K562 (cell line): Measurements from ENCODE around the gene PAM. TPM values are rescaled to one million over a fixed set of nuclear protein-coding genes. Genes with fewer than 3 reads are reported as not detected.

Source experiments
- ATAC-seq: fragments of 200-7000 bp; cut with Tn5 transposase; 3 replicates; pipeline ENCODE4 v1.9.1; 2020; ENCODE audit warnings: moderate library complexity
- BruUV-seq: library from RNA; stranded (reverse); fragments of 400-500 nt; replicated peaks from 2 replicates; lab custom pipeline; 2021; lab: Mats Ljungman, UMichigan
- CTCF ChIA-PET: fragments of 300-600 bp; formaldehyde crosslinking; extraction: SDS; loops from one replicate; lab custom pipeline; 2021; ENCODE audit warnings: low intra/inter-chr PET ratio; lab: Yijun Ruan, JAX
- POLR2A ChIA-PET: fragments of 300-600, 350-650 bp; sonication (Branson Sonifier 250); formaldehyde crosslinking; extraction: SDS; loops from one replicate; lab custom pipeline; 2021; ENCODE audit warnings: antibody characterized with exemption, inconsistent platforms; lab: Yijun Ruan, JAX
- DNase-seq, 4 experiments: peaks; one replicate each; pipeline versions ENCODE4 v3.0.0 to v3.0.0-alpha.2; 2011 to 2018; ENCODE audit warnings: low spot score in 3 of 4, mixed read lengths in 3 of 4; ENCODE audit errors: extremely low read depth in 1 of 4
- FAIRE-seq: peaks from 2 replicates; lab custom pipeline; 2011; peaks lifted over from hg19 to GRCh38; lab: Jason Lieb, UNC
- H2AFZ ChIP-seq: 2 replicates; pipeline ENCODE4 v1.6.0; 2011; ENCODE audit warnings: low read depth, low read length, control low read depth, inconsistent platforms
- H3K27ac ChIP-seq: fragments of 200-600 bp; 3 replicates; pipeline ENCODE4 v1.8.0; 2011; ENCODE audit warnings: low read depth, mild to moderate bottlenecking, control low read depth, inconsistent platforms, low read length, moderate library complexity, mixed read lengths; ENCODE audit errors: extremely low read depth
- H3K27me3 ChIP-seq, 2 experiments: fragments of 300-600 bp in 1 of 2; 2 replicates in 1 of 2; 3 replicates in 1 of 2; pipeline versions ENCODE4 v1.6.0 to v1.8.0; 2011; ENCODE audit warnings: inconsistent platforms in 2 of 2, low read length in 2 of 2, mild to moderate bottlenecking in 1 of 2, mixed read lengths in 1 of 2, moderate library complexity in 1 of 2; ENCODE audit not compliant: control insufficient read depth in 2 of 2, insufficient read depth in 2 of 2
- H3K36me3 ChIP-seq: fragments of 300-600 bp; 3 replicates; pipeline ENCODE4 v1.8.0; 2011; ENCODE audit warnings: mild to moderate bottlenecking, low read length, inconsistent platforms; ENCODE audit not compliant: control insufficient read depth, insufficient read depth
- H3K4me1 ChIP-seq, 2 experiments: fragments of 200-600 bp in 1 of 2; replicated peaks in 1 of 2; 2 replicates in 1 of 2; 3 replicates in 1 of 2; pipeline versions ENCODE4 v1.5.1 to v1.8.0; 2011; ENCODE audit warnings: inconsistent platforms in 2 of 2, low read length in 2 of 2, mild to moderate bottlenecking in 1 of 2, mixed read lengths in 1 of 2, moderate library complexity in 1 of 2; ENCODE audit not compliant: control insufficient read depth in 2 of 2, insufficient read depth in 2 of 2
- H3K4me2 ChIP-seq: 2 replicates; pipeline ENCODE4 v1.6.1; 2011; ENCODE audit warnings: low read length, control low read depth, inconsistent platforms, mixed read lengths; ENCODE audit not compliant: insufficient read depth
- H3K4me3 ChIP-seq: fragments of 200-600 bp; sonication (generic), shearing (Covaris generic); 2 replicates; pipeline ENCODE4 v1.5.1; 2016; ENCODE audit warnings: control low read depth, inconsistent platforms
- H3K79me2 ChIP-seq: fragments of 200-600 bp; 3 replicates; pipeline ENCODE4 v1.8.0; 2011; ENCODE audit warnings: low read length, inconsistent platforms; ENCODE audit not compliant: control insufficient read depth, insufficient read depth
- H3K9ac ChIP-seq, 2 experiments: 2 replicates each; pipeline versions ENCODE4 v1.6.0 to v1.6.1; 2011; ENCODE audit warnings: low read depth in 2 of 2, low read length in 2 of 2, control low read depth in 1 of 2, inconsistent platforms in 1 of 2, mild to moderate bottlenecking in 1 of 2, mixed read lengths in 1 of 2; ENCODE audit not compliant: insufficient read depth in 1 of 2
- H3K9me1 ChIP-seq: one replicate; pipeline ENCODE4 v1.6.0; 2011; ENCODE audit warnings: inconsistent platforms, mild to moderate bottlenecking, low read length, moderate library complexity; ENCODE audit not compliant: control insufficient read depth, insufficient read depth
- H3K9me3 ChIP-seq: replicated peaks from 2 replicates; pipeline ENCODE4 v1.5.1; 2011; ENCODE audit warnings: low read depth, low read length, inconsistent platforms; ENCODE audit not compliant: control insufficient read depth, insufficient read depth
- H4K20me1 ChIP-seq: replicated peaks from 2 replicates; pipeline ENCODE4 v1.6.1; 2011; ENCODE audit warnings: low read length, inconsistent platforms, mixed read lengths; ENCODE audit not compliant: control insufficient read depth, insufficient read depth
- BRF1 ChIP-seq: IDR thresholded peaks from 3 replicates; pipeline ENCODE4 v1.6.1; 2011; ENCODE audit warnings: borderline replicate concordance, mild to moderate bottlenecking; ENCODE audit not compliant: insufficient read length; ENCODE audit errors: extremely low read depth
- ELK1 ChIP-seq: sonication (generic); formaldehyde crosslinking; IDR thresholded peaks from 2 replicates; pipeline ENCODE4 v1.8.1; 2022; ENCODE audit warnings: missing genetic modification reagents
- FOXA1 ChIP-seq: fragments of 450-650 bp; IDR thresholded peaks from 2 replicates; pipeline ENCODE4 v1.6.1; 2016; ENCODE audit warnings: mild to moderate bottlenecking, borderline replicate concordance
- HDAC6 ChIP-seq: IDR thresholded peaks from 2 replicates; pipeline ENCODE4 v1.6.1; 2012; ENCODE audit warnings: low read depth, mild to moderate bottlenecking, control low read depth, inconsistent platforms, low read length, moderate library complexity
- JUN ChIP-seq, 2 experiments: sonication (generic) in 1 of 2; formaldehyde crosslinking in 1 of 2; IDR thresholded peaks; 2 replicates each; pipeline versions ENCODE4 v1.6.1 to v1.8.0; 2012 to 2022; ENCODE audit warnings: borderline replicate concordance in 2 of 2, mild to moderate bottlenecking in 2 of 2, improper control_type of control experiment in 1 of 2, low read depth in 1 of 2, low read length in 1 of 2, missing genetic modification reagents in 1 of 2
- PURB ChIP-seq: sonication (generic); formaldehyde crosslinking; IDR thresholded peaks from 2 replicates; pipeline ENCODE4 v1.9.0; 2021; ENCODE audit warnings: low read depth, mild to moderate bottlenecking, missing genetic modification reagents
- RBFOX2 ChIP-seq: fragments of 200-400 bp; formaldehyde crosslinking; IDR thresholded peaks from 2 replicates; pipeline ENCODE4 v1.6.1; 2017; ENCODE audit warnings: low read depth, mild to moderate bottlenecking, low read length, moderate library complexity
- SMAD1 ChIP-seq: fragments of 150-350 bp; IDR thresholded peaks from 2 replicates; pipeline ENCODE4 v1.6.1; 2014; ENCODE audit warnings: low read length, low read depth; ENCODE audit not compliant: partially characterized antibody
- SMAD3 ChIP-seq: fragments of 450-650 bp; formaldehyde crosslinking; conservative IDR thresholded peaks from 2 replicates; pipeline ENCODE4 v1.4.0; 2020; ENCODE audit warnings: mild to moderate bottlenecking
- STAT5A ChIP-seq: IDR thresholded peaks from 2 replicates; pipeline ENCODE4 v1.6.1; 2012; ENCODE audit warnings: low read length, inconsistent platforms, borderline replicate concordance
- ZC3H4 ChIP-seq: sonication (generic); formaldehyde crosslinking; IDR thresholded peaks from 2 replicates; pipeline ENCODE4 v1.9.0; 2021; ENCODE audit warnings: missing genetic modification reagents, borderline replicate concordance
- WGBS: fragments of 100-300 bp; shearing (Covaris generic); methylation state at CpG from one replicate; pipeline ENCODE4 v1.1.6; 2016; ENCODE audit warnings: low coverage, mixed read lengths; ENCODE audit not compliant: insufficient coverage; ENCODE audit errors: missing lambda C conversion rate; 5-methylcytosine and 5-hydroxymethylcytosine counted together
- in situ Hi-C: fragments of 300-500 bp; cut with MboI; formaldehyde crosslinking; loops from 4 replicates; pipeline ENCODE4 v1.15.0; 2018; ENCODE audit warnings: inconsistent platforms, mixed read lengths
- intact Hi-C: fragments of 100-400 bp; cut with micrococcal nuclease; formaldehyde crosslinking; loops from 2 replicates; pipeline ENCODE4 v1.14.2; 2022
- polyA plus RNA-seq, 8 experiments: library from polyadenylated mRNA; depleted of rRNA in 4 of 8; stranded (reverse) in 5 of 8; unstranded in 3 of 8; fragments of >200 nt; fragmentation: Nextera tagmentation in 2 of 8; fragmentation: Illumina TruSeq in 1 of 8; extraction: Ambion mirVana in 2 of 8; extraction: Trizol in 1 of 8; gene quantifications; 2 replicates each; pipeline versions ENCODE4 v1.2.1 to v1.2.3, GENCODE V29; 2011 to 2014; ENCODE audit warnings: inconsistent platforms in 1 of 8, missing spikeins in 1 of 8
- total RNA-seq, 7 experiments: library from RNA; depleted of rRNA in 6 of 7; stranded (reverse); fragments of >200 nt in 6 of 7; fragmentation: Illumina TruSeq in 2 of 7; extraction: Trizol in 2 of 7; gene quantifications; 2 replicates each; pipeline versions ENCODE4 v1.2.1 to v1.2.3, GENCODE V29; 2011 to 2021; ENCODE audit warnings: low replicate concordance in 1 of 7

PAM gene
- total and polyA plus RNA-seq, 9 of the 15 experiments (the other 6 are each of a cell fraction or from before 2014, with no cell fraction given) = 0.39 to 3.1 (median 0.77) TPM

DNA sequence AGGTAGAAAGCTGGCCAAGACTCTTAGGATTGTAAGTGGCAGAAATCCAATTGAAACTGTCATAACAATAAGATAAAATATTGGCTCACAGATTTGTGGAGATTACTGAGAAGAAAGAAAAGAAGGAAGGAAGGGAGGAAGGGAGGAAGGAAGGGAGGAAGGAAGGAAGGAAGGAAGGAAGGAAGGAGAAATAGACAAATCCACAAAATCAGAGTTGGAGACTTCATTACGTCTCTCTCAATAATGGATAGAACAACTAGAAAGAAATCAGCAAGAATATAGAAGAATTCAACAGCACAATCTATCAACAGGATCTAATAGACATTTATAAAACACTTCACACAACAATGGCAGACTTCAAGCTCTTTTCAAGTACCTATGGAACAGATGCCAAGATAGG lies 17.9 kb upstream of the PAM start:
- 0% methylated on average over 1 of the region's 1 CpG for WGBS

More for the DNA sequence above, 17.9 kb upstream of the PAM start:
- Histone ChIP-seq H4K20me1 (no peaks in the 10 kb centered on the region), H3K79me2 (no peaks in the 10 kb centered on the region), H3K4me1 (no peaks in the 10 kb centered on the region), H3K27ac (no peak overlapping the region), H3K9me1 (no peaks in the 10 kb centered on the region), H3K9ac (no peak overlapping the region), H3K4me3 (no peak overlapping the region), H3K27me3 (no peaks in the 10 kb centered on the region), H3K4me2 (no peak overlapping the region), H2AFZ (no peak overlapping the region), H3K9me3 (no peaks in the 10 kb centered on the region), H3K36me3 (no peaks in the 10 kb centered on the region)
- TF ChIP-seq STAT5A = no peak
- TF ChIP-seq BRF1 = no peak
- no peak for TF ChIP-seq SMAD1
- TF ChIP-seq PURB = no peak
- no peak for TF ChIP-seq ZC3H4 (CRISPR knock-in tag)
- TF ChIP-seq RBFOX2 = no peak
- no peak for TF ChIP-seq SMAD3 (CRISPR knock-in tag)
- no peak for TF ChIP-seq ELK1 (CRISPR knock-in tag)
- no peak for TF ChIP-seq FOXA1
- no peak for TF ChIP-seq HDAC6
- TF ChIP-seq JUN (IDR thresholded peaks at IDR 0.05; ENCODE audit: borderline replicate concordance, low read depth, low read length) = no peak
- TF ChIP-seq JUN (CRISPR knock-in tag; IDR thresholded peaks at IDR 0.05; ENCODE audit: borderline replicate concordance) = no peak
- ATAC-seq = no peak
- CTCF ChIA-PET = no interaction called here
- no peak for FAIRE-seq
- POLR2A ChIA-PET = no interaction called here
- intact Hi-C loops (no loop called here), in situ Hi-C loops (no loop called here)
- BruUV-seq = no TSS peak
- DNase-seq = no peak
